Bronchial epithelial cell (primary cell): ENCODE data around the gene CASTOR2. TPM values are rescaled to one million over a fixed set of nuclear protein-coding genes. Genes with fewer than 3 reads are reported as not detected.

Source experiments
- DNase-seq: peaks from one replicate; pipeline ENCODE4 v3.0.0-alpha.2; 2010; ENCODE audit warnings: low read depth
- FAIRE-seq: peaks from 2 replicates; lab custom pipeline; 2011; peaks lifted over from hg19 to GRCh38; lab: Jason Lieb, UNC
- H3K27me3 ChIP-seq: 2 replicates; pipeline ENCODE4 v1.5.1; 2011; ENCODE audit warnings: low read length; ENCODE audit not compliant: control insufficient read depth, insufficient read depth
- H3K36me3 ChIP-seq: 2 replicates; pipeline ENCODE4 v1.5.1; 2011; ENCODE audit warnings: low read length; ENCODE audit not compliant: control insufficient read depth, insufficient read depth
- H3K4me3 ChIP-seq: 2 replicates; pipeline ENCODE4 v1.5.1; 2011; ENCODE audit warnings: mild to moderate bottlenecking, low read depth, low read length, control low read depth
- CTCF ChIP-seq: IDR thresholded peaks from 2 replicates; pipeline ENCODE4 v1.5.1; 2011; ENCODE audit warnings: mild to moderate bottlenecking, moderate library complexity, low read length, control low read depth, inconsistent platforms; ENCODE audit not compliant: insufficient read depth, severe bottlenecking
- total RNA-seq: library from RNA; depleted of rRNA; stranded (reverse); fragments of >200 nt; gene quantifications from 2 replicates; pipeline ENCODE4 v1.2.1, GENCODE V29; 2014

Gene CASTOR2
- total RNA-seq, 1 donor from 2014 or later = 1.6 TPM

- peaks cover 10% of the 10 kb centered on the region for H3K36me3 ChIP-seq
- H3K4me3 ChIP-seq = no peak overlapping the region
- no peak for DNase-seq
- FAIRE-seq = no peak
- TF ChIP-seq CTCF = no peak
- H3K27me3 ChIP-seq = no peaks in the 10 kb centered on the region
Measured at GRCh38 chr7:75040512-75040911, 76.0 kb downstream of the CASTOR2 start.

GRCh38 chr7:75042286-75042685 lies 77.8 kb downstream of the CASTOR2 start:
- no peak for FAIRE-seq
- H3K36me3 ChIP-seq = peaks cover 13% of the 10 kb centered on the region
- no peak for TF ChIP-seq CTCF
- DNase-seq = no peak
- no peaks in the 10 kb centered on the region for H3K27me3 ChIP-seq
- H3K4me3 ChIP-seq = no peak overlapping the region

- Histone ChIP-seq H3K4me3 (no peak overlapping the region), H3K27me3 (no peaks in the 10 kb centered on the region), H3K36me3 (peaks cover 14% of the 10 kb centered on the region)
- DNase-seq (no peak), FAIRE-seq (peak; percentile 13)
- no peak for TF ChIP-seq CTCF
Measured at GRCh38 chr7:75042831-75043703, 78.6 kb downstream of the CASTOR2 start.

- TF ChIP-seq CTCF = no peak
- no peak for DNase-seq
- no peaks in the 10 kb centered on the region for H3K27me3 ChIP-seq
- no peak overlapping the region for H3K4me3 ChIP-seq
- peaks cover 14% of the 10 kb centered on the region for H3K36me3 ChIP-seq
- FAIRE-seq = no peak
Measured at GRCh38 chr7:75045881-75046280, 81.4 kb downstream of the CASTOR2 start.

DNA sequence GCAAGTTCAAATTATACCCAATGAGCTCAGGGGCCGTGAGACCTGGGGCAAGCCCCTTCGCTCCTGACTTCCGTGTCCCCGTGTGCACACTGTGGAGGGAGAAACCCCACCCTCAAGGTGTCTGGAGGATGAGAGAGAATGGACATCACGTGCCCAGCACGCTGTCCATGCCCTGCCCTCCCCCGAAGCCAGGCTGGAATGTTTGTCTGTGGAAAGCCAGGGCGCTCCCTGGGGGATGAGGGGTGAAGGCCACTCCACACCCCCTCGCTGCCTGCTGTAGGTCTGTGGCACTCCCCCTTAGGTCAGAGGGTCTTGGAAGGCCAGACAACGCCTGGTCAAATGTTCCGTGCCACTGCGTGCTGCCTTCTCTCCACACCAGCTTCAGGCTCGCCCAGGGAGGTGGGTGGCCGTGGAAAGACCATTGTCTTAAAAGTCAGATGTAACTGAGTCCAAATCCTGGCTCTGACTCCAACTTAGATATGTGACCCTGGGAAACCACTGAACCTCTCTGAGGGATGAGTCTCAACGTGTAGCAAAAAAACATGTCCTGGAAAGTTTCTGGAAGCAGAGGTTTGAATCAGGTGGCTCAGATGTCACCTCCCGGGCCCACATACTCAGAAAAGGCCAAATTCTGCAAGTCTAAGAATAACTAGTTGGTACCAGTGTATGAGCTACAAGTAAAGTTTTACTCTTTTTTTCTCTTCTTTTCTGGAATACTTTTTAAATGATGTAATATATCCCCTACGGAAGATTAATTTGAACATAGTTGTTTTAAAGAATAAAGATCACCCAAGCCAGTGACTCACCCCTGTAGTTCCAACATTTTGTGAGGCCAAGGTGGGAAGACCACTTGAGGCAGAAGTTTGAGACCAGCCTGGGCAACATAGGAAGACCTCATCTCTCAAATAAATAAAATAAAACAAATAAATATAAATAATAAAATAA lies 84.2 kb downstream of the CASTOR2 start:
- TF ChIP-seq CTCF = no peak
- peak; percentile 65 for DNase-seq
- Histone ChIP-seq H3K27me3 (no peaks in the 10 kb centered on the region), H3K36me3 (peaks cover 13% of the 10 kb centered on the region), H3K4me3 (no peak overlapping the region)
- FAIRE-seq = peak; percentile 81
